ENCODE data around the gene RPEL1.
"Not testable (repeated sequence)": the region's sequence is repeated elsewhere in the genome, so short reads cannot be mapped to it uniquely, and the experiment has no call there.

Gene RPEL1

DNA sequence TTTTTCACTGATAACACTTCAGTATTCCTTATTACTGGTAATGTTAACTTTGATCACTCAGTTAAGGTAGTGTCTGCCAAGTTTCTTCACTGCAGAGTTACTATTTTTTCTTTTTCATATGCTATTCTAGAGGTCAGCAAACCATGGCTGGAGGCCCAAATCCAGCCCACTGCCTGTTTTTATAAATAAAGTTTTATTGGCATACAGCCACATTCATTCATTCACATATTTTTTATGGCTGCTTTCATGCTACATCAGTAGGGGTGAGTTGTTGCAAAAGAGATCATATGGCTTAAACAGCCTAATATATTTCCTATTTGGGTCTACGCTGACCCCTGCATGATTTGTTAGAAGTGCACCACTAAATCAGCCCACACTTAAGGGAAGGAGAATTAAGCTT lies 10.9 kb downstream of the RPEL1 start:
- Mint-ChIP-seq H3K27ac (no peak overlapping the region), H3K4me3 (no peak overlapping the region), H3K27me3 (peaks cover 19% of the 10 kb centered on the region), H3K9me3 (peaks cover 16% of the 10 kb centered on the region), H3K36me3 (peaks cover 5% of the 10 kb centered on the region), H3K4me1 (no peaks in the 10 kb centered on the region)
- no peak for ATAC-seq

- peaks cover 5% of the 10 kb centered on the region for H3K36me3 Mint-ChIP-seq
- ATAC-seq = no peak
- H3K4me3 Mint-ChIP-seq = no peak overlapping the region
- H3K27me3 Mint-ChIP-seq = peaks cover 20% of the 10 kb centered on the region
- no peak overlapping the region for H3K27ac Mint-ChIP-seq
- H3K9me3 Mint-ChIP-seq = peaks cover 16% of the 10 kb centered on the region
- no peaks in the 10 kb centered on the region for H3K4me1 Mint-ChIP-seq
Observed at GRCh38 chr10:103257812-103258211, 12.1 kb downstream of the RPEL1 start.

DNA sequence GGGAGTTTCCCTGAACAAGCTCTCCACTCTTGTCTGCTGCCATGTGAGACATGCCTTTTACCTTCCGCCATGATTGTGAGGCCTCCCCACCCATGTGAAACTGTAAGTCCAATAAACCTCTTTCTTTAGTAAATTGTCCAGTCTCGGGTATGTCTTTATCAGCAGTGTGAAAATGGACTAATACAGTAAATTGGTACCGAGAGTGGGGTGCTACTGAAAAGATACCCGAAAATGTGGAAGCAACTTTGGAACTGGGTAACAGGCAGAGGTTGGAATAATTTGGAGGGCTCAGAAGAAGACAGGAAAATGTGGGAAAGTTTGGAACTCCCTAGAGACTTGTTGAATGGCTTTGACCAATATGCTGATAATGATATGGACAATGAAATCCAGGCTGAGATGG lies 13.2 kb downstream of the RPEL1 start:
- not testable (repeated sequence) for H3K4me1 Mint-ChIP-seq, H3K27ac Mint-ChIP-seq, H3K4me3 Mint-ChIP-seq, ATAC-seq, H3K36me3 Mint-ChIP-seq
- peaks cover 29% of the 10 kb centered on the region for H3K27me3 Mint-ChIP-seq
- H3K9me3 Mint-ChIP-seq = peaks cover 16% of the 10 kb centered on the region

DNA sequence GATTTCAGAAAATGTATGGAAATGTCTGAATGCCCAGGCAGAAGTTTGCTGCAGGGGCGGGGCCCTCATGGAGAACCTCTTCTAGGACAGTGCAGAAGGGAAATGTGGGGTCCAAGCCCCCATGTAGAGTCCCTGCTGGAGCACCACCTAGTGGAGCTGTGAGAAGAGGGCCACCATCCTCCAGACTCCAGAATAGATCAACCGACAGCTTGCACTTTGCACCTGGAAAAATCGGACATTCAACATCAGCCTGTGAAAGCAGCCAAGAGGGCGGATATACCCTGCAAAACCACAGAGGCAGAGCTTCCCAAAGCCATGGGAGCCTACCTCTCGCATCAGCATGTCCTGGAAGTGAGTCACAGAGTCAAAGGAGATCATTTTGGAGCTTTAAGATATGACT lies 14.3 kb downstream of the RPEL1 start:
- Mint-ChIP-seq H3K36me3 (peaks cover 5% of the 10 kb centered on the region), H3K9me3 (peaks cover 16% of the 10 kb centered on the region), H3K27ac (no peak overlapping the region), H3K4me1 (no peaks in the 10 kb centered on the region), H3K27me3 (peaks cover 30% of the 10 kb centered on the region), H3K4me3 (no peak overlapping the region)
- ATAC-seq = no peak

- Mint-ChIP-seq H3K27ac (no peak overlapping the region), H3K9me3 (peaks cover 16% of the 10 kb centered on the region), H3K4me3 (no peak overlapping the region), H3K27me3 (peaks cover 50% of the 10 kb centered on the region), H3K4me1 (no peaks in the 10 kb centered on the region), H3K36me3 (peaks cover 5% of the 10 kb centered on the region)
- no peak for ATAC-seq
Observed at GRCh38 chr10:103262229-103262628, 16.5 kb downstream of the RPEL1 start.

DNA sequence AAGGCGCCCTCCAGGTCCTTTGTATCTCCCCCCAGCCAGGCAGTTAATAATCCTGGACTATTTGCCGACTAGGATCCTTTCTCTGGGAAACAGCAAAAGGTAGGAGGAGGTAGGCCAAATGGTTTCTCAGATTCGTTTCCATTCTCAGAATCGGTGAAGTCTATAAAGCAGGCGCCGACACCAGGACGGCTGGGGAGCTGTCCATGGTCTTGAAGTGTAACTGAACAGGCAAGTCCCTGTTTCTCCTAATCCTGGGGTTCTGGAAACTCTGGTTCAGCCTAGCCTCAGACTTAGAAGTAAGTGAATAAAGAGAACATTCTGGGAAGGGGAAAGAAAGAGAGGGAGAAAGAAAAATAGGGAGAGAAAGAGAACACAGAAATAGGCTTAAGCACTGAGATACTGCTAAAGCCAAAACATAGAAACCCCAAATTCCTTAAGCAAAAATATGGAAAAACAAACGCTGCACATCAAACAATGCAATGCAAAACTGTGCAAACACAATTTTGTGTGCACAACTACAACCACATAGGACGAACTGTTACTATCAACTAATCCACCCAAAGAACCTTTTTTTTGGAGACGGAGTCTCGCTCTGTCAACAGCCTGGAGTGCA lies 20.1 kb downstream of the RPEL1 start:
- H3K36me3 Mint-ChIP-seq = no peaks in the 10 kb centered on the region
- ATAC-seq = no peak
- H3K27me3 Mint-ChIP-seq = peaks cover 59% of the 10 kb centered on the region

GRCh38 chr10:103273041-103273441 lies 27.4 kb downstream of the RPEL1 start:
- ATAC-seq = no peak
- Mint-ChIP-seq H3K36me3 (no peaks in the 10 kb centered on the region), H3K4me1 (peaks cover 12% of the 10 kb centered on the region), H3K4me3 (no peak overlapping the region), H3K27me3 (peaks cover 64% of the 10 kb centered on the region), H3K9me3 (no peaks in the 10 kb centered on the region), H3K27ac (no peak overlapping the region)

More for the DNA sequence above, 20.1 kb downstream of the RPEL1 start:
- Mint-ChIP-seq H3K9me3 (peaks cover 4% of the 10 kb centered on the region), H3K4me3 (no peak overlapping the region), H3K27ac (no peak overlapping the region), H3K4me1 (no peaks in the 10 kb centered on the region)

DNA sequence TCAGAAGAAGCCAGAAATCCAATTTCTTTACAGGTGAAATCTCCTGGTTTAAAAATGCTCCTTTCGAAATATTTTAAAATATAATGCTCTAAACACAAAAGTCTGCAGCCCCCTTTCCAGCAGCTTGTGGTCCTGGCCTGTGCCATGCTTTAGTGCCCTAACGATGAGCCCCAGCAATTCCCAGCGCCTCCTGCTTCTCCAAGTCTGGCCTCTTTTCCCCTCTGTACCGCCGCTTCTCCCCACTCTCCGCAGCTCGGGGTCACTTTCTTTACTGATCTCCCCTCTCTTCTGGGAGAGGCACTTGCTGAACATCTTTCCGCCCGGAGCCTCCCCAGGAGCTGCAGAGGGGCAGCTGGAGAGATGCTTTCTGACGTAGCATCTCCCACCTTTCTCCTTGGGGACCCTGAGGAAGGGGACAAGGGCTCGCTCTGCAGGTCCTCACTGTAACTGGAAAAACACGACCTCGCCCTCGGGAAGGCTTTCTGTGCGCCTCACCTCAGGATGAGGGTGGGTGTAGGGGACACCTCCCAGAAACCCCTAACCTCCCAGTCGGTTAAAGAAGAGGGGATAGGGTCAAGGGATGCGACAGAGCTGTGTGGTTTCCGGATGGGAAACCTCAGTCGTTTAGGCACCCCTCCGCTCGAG lies 30.7 kb downstream of the RPEL1 start:
- H3K27me3 Mint-ChIP-seq = peaks cover 73% of the 10 kb centered on the region
- H3K9me3 Mint-ChIP-seq = peaks cover 4% of the 10 kb centered on the region
- H3K36me3 Mint-ChIP-seq = no peaks in the 10 kb centered on the region
- H3K27ac Mint-ChIP-seq = no peak overlapping the region
- H3K4me3 Mint-ChIP-seq = peak overlapping the region; percentile 68
- peaks cover 12% of the 10 kb centered on the region for H3K4me1 Mint-ChIP-seq
- no peak for ATAC-seq

- peaks cover 73% of the 10 kb centered on the region for H3K27me3 Mint-ChIP-seq
- peak; percentile 51 for ATAC-seq
- peaks cover 4% of the 10 kb centered on the region for H3K9me3 Mint-ChIP-seq
- peaks cover 12% of the 10 kb centered on the region for H3K4me1 Mint-ChIP-seq
- H3K36me3 Mint-ChIP-seq = no peaks in the 10 kb centered on the region
- no peak within 1 kb of the TSS for H3K27ac Mint-ChIP-seq
- H3K4me3 Mint-ChIP-seq = peak within 1 kb of the TSS; percentile 68
Observed at GRCh38 chr10:103276896-103277712, 31.4 kb downstream of the RPEL1 start, which contains the start of gene INA. INA (plus strand) TSS chr10:103277138; CDS start chr10:103277212, 74 bp downstream.

- Mint-ChIP-seq H3K36me3 (no peaks in the 10 kb centered on the region), H3K27ac (no peak overlapping the region), H3K27me3 (peaks cover 76% of the 10 kb centered on the region), H3K4me1 (peaks cover 12% of the 10 kb centered on the region), H3K4me3 (peak overlapping the region; percentile 68), H3K9me3 (peaks cover 4% of the 10 kb centered on the region)
- ATAC-seq = no peak
Observed at GRCh38 chr10:103277713-103278536, 32.2 kb downstream of the RPEL1 start.

DNA sequence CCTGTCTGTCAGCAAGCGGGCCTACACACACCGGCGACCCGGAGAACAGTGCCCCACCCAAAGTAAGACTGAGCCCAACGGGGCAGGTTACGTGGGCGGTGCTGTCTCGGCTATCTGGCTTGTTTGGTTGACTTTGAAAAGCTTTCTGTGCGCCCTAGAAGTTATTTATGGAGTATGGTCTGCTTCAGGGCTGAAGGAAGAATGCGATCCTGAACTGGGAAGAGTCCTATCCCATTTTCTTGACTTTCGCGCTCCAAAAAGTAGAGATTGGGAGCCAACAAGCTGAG lies 32.8 kb downstream of the RPEL1 start:
- Mint-ChIP-seq H3K36me3 (no peaks in the 10 kb centered on the region), H3K27ac (no peak overlapping the region), H3K27me3 (peaks cover 81% of the 10 kb centered on the region), H3K4me1 (peaks cover 12% of the 10 kb centered on the region), H3K4me3 (no peak overlapping the region), H3K9me3 (peaks cover 4% of the 10 kb centered on the region)
- no peak for ATAC-seq

DNA sequence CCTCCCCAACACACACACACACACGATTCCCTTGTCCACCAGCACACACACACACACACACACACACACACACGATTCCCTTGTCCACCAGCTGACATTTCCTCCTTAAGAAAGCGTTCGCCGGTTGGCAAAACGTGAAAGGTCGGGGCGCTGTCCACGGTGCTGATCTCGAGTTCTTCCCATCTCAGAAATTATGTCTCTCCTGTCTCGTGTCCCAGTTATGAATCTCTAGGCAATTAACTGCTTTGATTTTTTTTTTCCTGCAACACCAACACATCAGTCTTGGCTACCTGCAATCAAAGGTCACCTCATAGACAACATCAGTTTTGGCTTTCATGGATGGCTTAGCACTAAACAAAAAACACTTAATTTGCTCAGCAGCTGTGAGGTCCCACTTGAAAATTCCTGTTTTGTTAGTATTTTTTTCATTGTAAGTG lies 33.2 kb downstream of the RPEL1 start:
- peaks cover 12% of the 10 kb centered on the region for H3K4me1 Mint-ChIP-seq
- H3K36me3 Mint-ChIP-seq = no peaks in the 10 kb centered on the region
- H3K4me3 Mint-ChIP-seq = no peak overlapping the region
- ATAC-seq = no peak
- H3K27ac Mint-ChIP-seq = no peak overlapping the region
- H3K27me3 Mint-ChIP-seq = peaks cover 85% of the 10 kb centered on the region
- peaks cover 4% of the 10 kb centered on the region for H3K9me3 Mint-ChIP-seq

DNA sequence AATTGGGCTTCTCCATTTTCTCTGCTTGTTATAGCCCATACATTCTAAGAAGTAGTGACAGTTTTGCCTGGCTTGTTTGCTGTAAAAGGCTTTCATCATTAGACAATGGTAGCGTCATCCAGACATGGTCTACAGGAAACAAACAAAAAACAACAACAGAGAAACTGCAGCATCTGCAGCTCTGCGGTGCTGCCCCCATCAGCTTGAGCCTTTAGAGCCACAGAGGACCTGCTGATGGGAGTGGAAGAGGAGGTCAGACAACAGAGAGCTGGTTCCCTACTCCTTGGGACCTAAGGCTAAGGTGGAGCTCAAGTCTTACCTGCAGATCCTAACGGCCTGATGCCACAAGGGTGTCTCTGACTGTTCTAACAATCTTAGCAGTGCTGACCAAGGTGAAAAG lies 34.3 kb downstream of the RPEL1 start:
- no peak overlapping the region for H3K27ac Mint-ChIP-seq
- H3K9me3 Mint-ChIP-seq = peaks cover 4% of the 10 kb centered on the region
- H3K27me3 Mint-ChIP-seq = peaks cover 95% of the 10 kb centered on the region
- no peak for ATAC-seq
- H3K36me3 Mint-ChIP-seq = no peaks in the 10 kb centered on the region
- H3K4me1 Mint-ChIP-seq = peaks cover 12% of the 10 kb centered on the region
- H3K4me3 Mint-ChIP-seq = no peak overlapping the region

DNA sequence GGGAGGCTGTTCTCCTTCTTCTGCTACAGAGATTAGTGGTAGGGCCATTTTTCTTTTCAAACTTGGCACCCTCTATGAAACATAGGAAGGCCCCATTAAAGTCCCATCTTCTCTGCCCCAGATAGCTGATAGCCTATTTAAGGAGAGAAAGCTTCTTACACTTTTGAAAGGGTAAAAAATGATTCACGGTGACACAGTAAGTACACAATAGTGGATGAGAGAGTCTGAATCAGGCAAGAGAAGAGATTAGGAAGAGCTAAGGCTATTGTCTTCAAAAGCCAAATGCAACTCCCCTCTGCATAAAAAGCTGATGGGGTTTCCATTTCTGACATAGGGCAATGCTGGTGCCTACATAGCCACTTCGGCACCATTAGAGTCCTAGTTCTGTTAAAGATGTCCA lies 34.8 kb downstream of the RPEL1 start:
- Mint-ChIP-seq H3K36me3 (no peaks in the 10 kb centered on the region), H3K4me1 (peaks cover 12% of the 10 kb centered on the region), H3K27me3 (peaks cover 95% of the 10 kb centered on the region), H3K9me3 (peaks cover 4% of the 10 kb centered on the region), H3K27ac (no peak overlapping the region), H3K4me3 (no peak overlapping the region)
- ATAC-seq = no peak

GRCh38 chr10:103281753-103282152 lies 36.1 kb downstream of the RPEL1 start:
- no peak overlapping the region for H3K27ac Mint-ChIP-seq
- H3K27me3 Mint-ChIP-seq = peaks cover 92% of the 10 kb centered on the region
- ATAC-seq = no peak
- H3K4me1 Mint-ChIP-seq = peaks cover 6% of the 10 kb centered on the region
- peaks cover 4% of the 10 kb centered on the region for H3K9me3 Mint-ChIP-seq
- H3K36me3 Mint-ChIP-seq = no peaks in the 10 kb centered on the region
- H3K4me3 Mint-ChIP-seq = no peak overlapping the region
